ENCODE results near the gene BEAN1.
"Not testable (repeated sequence)": the region's sequence is repeated elsewhere in the genome, so short reads cannot be mapped to it uniquely, and the experiment has no call there.

BEAN1 gene

DNA sequence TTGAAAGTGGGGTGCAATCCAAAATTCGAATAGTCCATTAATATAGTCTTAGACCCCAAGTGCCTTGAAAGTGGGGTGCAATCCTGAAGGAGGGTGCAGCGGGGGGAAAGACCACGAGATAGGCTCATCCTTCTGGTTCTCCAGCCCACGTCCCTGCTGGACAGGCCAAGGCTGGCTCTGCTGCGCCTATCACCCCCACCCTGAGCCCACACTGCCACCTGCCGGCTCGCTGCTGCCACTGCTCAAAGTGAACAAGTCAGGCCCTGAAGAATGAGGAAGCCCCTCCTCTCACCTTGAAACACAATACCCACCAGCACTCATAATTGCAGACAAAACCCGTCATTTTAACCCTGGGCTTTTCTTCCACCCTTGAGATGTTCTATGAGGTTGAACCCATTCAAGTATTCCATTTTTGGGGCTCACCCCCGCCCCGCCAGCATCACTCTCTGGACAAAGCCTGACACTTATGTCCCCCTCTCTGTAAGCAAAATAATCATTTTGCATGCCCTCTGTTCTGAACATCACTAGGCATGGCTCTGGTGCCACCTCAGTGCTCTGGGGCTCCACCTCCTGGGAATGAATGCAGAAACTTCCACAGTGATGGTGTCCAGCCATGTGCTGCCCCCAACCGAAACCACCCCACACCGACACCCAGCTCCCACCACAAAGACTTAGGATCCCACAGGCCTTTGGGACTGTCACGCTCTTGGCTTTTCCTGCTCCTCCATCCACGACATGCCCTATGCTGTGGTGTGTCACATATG, 56.8 kb downstream of the BEAN1 start:
- DNase-seq (ENCODE audit: extremely low read depth in 1 of 2, low read depth in 1 of 2): peak; percentile 44 to 57

DNA sequence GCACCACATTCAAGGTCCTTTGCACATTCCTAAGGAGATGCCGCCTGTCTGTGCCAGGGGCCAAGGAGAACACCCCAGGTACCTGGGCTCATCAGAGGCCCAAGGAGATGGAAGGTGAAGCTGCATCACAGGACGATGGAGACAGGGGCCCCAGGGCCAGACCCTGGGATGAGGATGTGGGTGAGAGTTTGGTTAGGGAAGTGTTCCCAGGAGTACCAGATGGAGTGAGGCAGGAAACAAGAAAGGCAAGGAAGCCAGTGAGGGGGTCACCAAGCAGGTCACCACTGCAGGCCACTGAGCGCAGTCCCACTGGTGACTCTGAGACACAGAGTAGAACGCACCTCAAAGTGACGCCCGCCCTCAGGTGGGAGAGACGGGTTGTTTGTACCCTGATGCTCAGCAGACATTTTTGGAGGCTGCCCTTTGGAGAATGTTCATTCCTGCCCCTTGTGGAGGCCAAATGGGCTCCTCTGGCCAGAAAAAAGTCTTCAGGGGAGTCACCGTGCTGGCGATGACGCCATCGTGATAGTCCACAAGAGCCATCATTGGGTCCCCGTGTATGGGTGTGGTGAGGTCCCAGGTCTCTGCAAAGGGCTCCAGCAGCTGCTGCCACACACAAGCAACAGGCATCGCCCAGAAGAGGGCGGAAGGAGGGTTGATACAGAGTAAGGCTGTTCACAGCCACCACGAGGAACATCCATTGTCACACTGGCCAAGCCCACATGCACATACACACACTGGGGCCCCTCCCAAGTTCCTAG, 57.5 kb downstream of the BEAN1 start:
- DNase-seq (ENCODE audit: extremely low read depth in 1 of 2, low read depth in 1 of 2): no peak

- DNase-seq (ENCODE audit: extremely low read depth in 1 of 2, low read depth in 1 of 2): no peak
These were observed 58.3 kb downstream of the BEAN1 start for GRCh38 chr16:66485376-66485775.

- DNase-seq (ENCODE audit: extremely low read depth in 1 of 2, low read depth in 1 of 2): no peak
These were observed 59.2 kb downstream of the BEAN1 start for GRCh38 chr16:66486199-66486772.

GRCh38 chr16:66486773-66487579, 59.9 kb downstream of the BEAN1 start:
- DNase-seq (ENCODE audit: extremely low read depth in 1 of 2, low read depth in 1 of 2): no peak

DNA sequence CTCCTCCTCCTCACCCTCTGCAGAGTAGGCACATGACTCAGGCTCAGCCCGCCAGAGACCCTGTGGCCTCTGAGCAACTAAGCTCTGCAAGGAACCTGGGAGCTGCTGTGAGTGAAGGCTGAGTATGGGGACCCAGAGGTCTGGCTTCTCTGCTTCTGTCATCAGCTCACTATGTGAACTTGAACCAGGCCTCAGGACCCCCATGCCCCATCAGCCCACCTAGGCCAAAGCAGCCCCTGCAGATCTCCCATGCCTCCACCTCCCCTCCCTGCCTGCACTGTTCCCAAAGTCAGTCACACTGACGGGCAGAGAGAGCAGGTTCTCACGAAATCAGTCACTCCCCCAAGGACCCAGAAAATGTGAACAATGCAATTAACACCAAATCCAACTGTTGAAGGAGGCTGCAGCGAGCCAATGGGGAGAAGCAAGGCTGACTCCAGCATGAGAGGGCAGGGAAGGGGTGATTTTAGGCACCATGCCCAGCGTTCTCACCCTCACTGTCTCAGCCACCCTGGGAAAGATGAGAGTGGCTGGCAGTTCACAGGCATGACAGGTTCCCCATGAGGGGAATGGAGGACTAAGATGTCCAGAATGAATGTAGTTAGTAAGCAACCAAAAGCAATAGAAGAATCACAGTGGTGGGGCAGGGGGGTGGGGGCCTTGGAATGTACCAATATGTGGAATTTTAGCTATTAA, 60.6 kb downstream of the BEAN1 start:
- no peak for DNase-seq (ENCODE audit: extremely low read depth in 1 of 2, low read depth in 1 of 2)

- no peak for DNase-seq (ENCODE audit: extremely low read depth in 1 of 2, low read depth in 1 of 2)
These were observed 61.4 kb downstream of the BEAN1 start for GRCh38 chr16:66488505-66488904.

GRCh38 chr16:66489385-66489784, 62.3 kb downstream of the BEAN1 start:
- no peak for DNase-seq (ENCODE audit: extremely low read depth in 1 of 2, low read depth in 1 of 2)

DNA sequence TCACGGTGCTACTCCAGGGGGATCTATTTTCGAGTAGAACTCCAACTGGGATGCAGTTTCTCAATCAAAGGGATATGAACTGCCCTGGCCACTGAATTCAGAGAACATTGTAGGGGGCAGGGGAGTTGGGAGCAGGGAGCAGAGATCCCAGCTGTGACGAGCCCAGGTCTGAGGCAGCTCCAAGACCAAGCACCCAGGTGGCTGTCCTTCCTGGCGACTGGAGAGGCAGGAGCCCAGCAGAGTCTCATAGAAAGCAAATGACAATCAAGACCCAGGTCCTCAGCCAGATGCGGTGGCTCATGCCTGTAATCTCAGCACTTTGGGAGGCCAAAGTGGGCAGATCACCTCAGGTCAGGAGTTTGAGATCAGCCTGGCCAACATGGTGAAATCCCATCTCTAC, 62.7 kb downstream of the BEAN1 start:
- no peak for DNase-seq (ENCODE audit: extremely low read depth in 1 of 2, low read depth in 1 of 2)

DNA sequence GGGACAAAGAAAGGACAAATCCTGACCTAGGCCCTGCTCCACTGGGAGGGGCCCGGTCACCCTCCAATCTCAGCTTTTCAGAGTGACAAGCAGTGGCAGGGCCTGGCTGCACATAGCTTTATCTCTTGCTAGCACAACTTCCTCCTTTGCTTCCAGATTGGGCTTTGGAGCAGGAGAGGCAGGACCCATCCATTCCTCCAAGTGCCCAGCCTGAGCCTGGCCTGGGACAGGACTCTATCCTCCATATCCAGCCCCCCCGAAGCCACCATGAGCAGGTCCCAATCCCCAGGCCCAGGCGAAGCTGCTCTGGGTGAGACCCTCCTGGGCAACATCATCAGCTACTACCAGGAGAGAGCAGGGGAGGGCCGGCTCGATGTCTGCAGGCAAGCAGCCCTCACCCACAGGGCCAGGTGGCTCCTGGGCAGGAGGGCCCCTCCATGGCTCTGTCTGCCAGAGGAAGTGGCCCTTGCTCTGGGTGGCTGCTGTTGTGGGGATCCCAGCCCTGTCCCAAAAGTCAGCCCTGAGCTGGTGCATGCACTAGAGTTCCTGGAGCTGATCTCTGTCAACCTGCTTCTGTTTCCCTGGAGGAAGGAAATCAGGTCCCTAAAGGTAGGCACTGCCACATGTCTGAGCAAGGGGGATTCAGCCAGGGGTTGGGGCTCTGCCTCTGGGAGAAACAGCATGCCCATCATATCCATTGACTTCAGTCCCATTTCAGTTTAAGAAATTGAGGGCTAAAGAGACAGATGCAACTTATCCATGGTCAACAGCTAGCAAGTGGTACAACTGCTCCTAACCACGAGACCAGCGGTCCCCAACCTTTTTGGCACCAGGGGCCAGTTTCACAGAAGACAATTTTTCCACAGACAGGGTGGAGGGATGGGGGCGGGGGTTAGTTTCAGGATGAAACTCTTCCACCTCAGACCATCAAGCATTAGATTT, 64.0 kb downstream of the BEAN1 start:
- no peak for DNase-seq (ENCODE audit: extremely low read depth in 1 of 2, low read depth in 1 of 2)

DNA sequence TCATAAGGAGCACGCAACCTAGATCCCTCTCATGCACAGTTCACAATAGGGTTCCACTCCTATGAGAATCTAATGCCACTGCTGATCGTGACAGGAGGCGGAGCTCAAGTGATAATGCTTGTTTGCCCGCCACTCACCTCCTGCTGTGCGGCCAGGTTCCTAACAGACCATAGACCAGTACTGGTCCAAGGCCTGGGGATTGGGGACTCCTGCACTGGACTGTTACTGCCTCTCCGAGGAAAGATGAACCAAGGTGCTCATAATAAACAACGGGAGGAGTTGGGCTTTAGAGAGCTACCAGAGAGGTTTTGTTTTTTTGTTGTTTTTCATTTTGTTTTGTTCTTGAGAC, 64.6 kb downstream of the BEAN1 start:
- no peak for DNase-seq (ENCODE audit: extremely low read depth in 1 of 2, low read depth in 1 of 2)

- DNase-seq (ENCODE audit: extremely low read depth in 1 of 2, low read depth in 1 of 2): no peak
These were observed 66.7 kb downstream of the BEAN1 start for GRCh38 chr16:66493490-66494401.

- DNase-seq (ENCODE audit: extremely low read depth in 1 of 2, low read depth in 1 of 2): no peak
These were observed 67.8 kb downstream of the BEAN1 start for GRCh38 chr16:66494916-66495315.

DNA sequence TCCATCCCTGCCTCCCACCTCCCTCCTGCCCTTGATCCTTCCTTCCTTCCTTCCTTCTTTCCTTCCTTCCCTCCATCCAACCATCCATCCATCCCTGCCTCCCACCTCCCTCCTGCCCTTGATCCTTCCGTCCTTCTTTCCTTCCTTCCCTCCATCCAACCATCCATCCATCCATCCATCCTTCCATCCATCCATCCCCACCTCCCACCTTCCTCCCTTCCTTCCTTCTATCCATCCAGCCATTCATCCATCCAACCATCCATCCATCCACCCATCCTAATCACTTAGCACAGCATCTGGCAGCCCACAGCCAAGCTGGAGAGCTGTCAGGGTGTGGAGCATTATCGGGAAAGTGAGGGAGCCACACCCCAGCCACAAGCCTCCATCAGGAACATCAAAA, 68.3 kb downstream of the BEAN1 start:
- DNase-seq (ENCODE audit: extremely low read depth in 1 of 2, low read depth in 1 of 2): no peak

GRCh38 chr16:66496226-66496625, 69.1 kb downstream of the BEAN1 start:
- DNase-seq (ENCODE audit: extremely low read depth in 1 of 2, low read depth in 1 of 2): not testable (repeated sequence)

DNA sequence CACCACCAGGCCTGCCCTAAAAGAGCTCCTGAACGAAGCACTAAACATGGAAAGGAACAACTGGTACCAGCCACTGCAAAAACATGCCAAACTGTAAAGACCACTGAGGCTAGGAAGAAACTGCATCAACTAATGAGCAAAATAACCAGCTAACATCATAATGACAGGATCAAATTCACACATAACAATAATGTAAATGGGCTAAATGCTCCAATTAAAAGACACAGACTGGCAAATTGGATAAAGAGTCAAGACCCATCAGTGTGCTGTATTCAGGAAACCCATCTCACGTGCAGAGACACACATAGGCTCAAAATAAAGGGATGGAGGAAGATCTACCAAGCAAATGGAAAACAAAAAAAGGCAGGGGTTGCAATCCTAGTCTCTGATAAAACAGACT, 70.8 kb downstream of the BEAN1 start:
- not testable (repeated sequence) for DNase-seq (ENCODE audit: extremely low read depth in 1 of 2, low read depth in 1 of 2)

DNA sequence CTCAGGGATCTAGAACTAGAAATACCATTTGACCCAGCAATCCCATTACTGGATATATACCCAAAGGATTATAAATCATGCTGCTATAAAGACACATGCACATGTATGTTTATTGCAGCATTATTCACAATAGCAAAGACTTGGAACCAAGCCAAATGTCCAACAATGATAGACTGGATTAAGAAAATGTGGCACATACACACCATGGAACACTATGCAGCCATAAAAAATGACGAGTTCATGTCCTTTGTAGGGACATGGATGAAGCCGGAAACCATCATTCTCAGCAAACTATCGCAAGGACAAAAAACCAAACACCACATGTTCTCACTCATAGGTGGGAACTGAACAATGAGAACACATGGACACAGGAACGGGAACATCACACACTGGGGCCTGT, 74.5 kb downstream of the BEAN1 start:
- DNase-seq (ENCODE audit: extremely low read depth in 1 of 2, low read depth in 1 of 2): not testable (repeated sequence)
